Stimulated activated CD8-positive, alpha-beta memory T cell treated with anti-CD3 and anti-CD28 coated beads, Interleukin-7, amount 100 ng/mL, for 4 hours (primary cell): ENCODE data around the gene SLC39A9.
"Not testable (repeated sequence)": the region's sequence is repeated elsewhere in the genome, so short reads cannot be mapped to it uniquely, and the experiment has no call there.

ENCODE experiments used
- DNase-seq, 2 donors: peaks; one replicate each; pipeline ENCODE4 v3.0.0-alpha.2; 2020; ENCODE audit warnings: low read depth in 2 of 2

The SLC39A9 gene

DNA sequence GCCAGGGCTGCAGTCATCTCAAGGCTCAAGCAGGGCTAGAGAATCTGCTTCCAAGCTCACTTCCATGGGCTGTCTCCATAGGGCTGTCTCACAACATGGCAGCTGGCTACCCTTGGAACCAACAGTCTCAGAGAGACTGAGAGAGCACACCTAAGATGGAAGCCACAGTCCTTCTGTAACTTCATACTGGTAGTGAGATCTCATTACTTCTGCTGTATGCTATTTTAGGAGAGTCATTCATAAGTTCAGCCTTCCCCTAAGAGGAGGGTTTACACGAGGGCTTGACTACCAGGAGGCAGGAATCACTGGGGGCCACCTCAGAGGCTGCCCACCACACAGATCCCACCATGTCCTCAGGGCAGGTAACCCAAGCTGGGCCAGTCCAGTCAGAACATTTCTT lies 30.1 kb upstream of the SLC39A9 start:
- no peak for DNase-seq

- no peak for DNase-seq
Measured at GRCh38 chr14:69370061-69370460, 28.4 kb upstream of the SLC39A9 start.

DNA sequence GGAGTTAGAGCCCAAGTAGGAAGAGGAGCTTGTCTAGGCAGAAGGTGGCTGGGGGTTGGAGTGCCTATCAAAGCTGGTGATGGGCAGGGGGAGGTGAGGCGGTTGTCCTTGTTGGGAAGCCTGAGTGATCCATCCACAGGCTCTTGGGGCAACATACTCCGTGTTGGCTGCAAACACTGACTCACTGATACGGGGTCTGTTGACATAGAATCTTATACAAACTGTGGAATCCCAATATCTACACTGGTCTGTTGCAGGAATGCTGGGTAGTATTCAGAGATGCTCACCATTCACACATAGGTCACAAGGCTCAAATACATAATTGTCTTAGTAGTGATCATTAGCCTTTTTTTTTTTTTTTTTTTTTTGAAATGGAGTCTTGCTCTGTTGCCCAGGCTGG lies 26.3 kb upstream of the SLC39A9 start:
- no peak for DNase-seq

DNA sequence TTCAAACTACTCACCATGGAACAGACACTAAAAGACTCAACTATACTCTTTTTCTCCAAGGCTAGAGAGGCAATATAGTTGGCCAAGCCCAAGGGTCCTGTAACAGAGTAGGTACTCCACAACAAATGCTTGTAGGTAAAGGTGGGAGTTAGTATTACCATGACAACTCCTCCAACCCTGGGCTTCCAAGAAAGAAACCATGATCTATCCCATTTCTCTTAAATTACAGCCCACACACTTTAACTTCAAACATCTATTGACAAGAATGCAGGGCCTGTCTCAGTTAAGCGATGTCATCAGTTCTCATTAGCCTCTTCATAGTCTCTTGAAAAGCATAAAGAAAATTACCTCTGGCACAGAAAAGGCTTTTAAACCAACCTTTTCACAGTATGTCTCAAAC lies 25.4 kb upstream of the SLC39A9 start:
- no peak for DNase-seq

DNA sequence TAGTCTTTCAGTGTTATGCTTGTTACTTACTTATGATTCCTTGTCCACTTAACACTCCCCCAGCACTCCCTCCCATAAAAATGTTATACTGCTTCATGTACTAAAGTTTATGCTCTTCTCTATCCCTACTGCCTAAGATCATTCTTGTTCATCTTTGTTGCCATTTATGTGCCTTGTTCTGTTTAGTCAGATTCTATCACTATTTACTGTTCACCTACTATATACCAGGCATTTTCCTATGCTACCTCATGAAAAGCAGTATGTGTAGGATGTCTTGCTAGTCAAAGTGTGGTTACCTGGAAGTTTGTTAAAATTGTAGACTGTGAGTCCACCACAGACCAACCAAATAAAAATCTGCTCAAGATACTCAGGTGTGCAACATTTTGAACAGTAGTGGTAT lies 24.3 kb upstream of the SLC39A9 start:
- no peak for DNase-seq

DNA sequence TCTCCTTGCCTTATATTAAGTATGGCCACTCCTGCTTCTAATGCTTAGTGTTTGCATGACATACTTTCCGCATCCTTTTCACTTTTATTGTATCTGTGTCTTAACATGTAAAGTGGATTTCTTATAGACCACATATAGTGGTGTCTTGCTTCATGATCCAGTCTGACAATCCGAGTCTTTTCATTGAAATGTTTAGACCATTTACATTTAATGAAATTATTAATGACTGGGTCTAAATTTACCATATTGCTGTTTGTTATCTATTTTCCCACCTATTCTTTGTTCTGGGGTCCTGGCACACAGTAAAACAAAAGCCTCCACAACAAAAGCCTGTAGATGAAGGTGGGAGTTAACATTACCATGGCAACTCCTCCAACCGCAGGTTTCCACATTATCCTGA lies 23.3 kb upstream of the SLC39A9 start:
- DNase-seq, result no peak

GRCh38 chr14:69375722-69376121 lies 22.8 kb upstream of the SLC39A9 start:
- no peak for DNase-seq

- no peak for DNase-seq
Measured at GRCh38 chr14:69376439-69376838, 22.1 kb upstream of the SLC39A9 start.

GRCh38 chr14:69378274-69378673 lies 20.2 kb upstream of the SLC39A9 start:
- no peak for DNase-seq

GRCh38 chr14:69387311-69387710 lies 11.2 kb upstream of the SLC39A9 start:
- no peak for DNase-seq

DNA sequence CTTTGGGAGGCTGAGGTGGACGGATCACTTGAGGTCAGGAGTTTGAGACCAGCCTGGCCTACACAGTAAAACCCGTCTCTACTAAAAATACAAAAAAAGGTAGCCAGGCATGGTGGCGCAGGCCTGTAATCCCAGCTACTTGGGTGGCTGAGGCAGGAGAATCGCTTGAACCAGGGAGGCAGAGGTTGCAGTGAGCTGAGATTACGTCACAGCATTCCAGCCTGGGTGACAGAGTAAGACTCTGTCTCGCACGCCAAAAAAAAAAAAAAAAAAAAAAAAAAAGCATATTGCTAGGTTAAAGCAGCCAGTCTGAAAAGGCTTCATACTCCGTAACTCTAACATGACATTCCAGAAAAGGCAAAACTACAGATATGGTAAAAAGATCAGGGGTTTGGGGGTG lies 7.1 kb upstream of the SLC39A9 start:
- not testable (repeated sequence) for DNase-seq

- DNase-seq, result no peak
Measured at GRCh38 chr14:69392481-69392880, 6.0 kb upstream of the SLC39A9 start.

DNA sequence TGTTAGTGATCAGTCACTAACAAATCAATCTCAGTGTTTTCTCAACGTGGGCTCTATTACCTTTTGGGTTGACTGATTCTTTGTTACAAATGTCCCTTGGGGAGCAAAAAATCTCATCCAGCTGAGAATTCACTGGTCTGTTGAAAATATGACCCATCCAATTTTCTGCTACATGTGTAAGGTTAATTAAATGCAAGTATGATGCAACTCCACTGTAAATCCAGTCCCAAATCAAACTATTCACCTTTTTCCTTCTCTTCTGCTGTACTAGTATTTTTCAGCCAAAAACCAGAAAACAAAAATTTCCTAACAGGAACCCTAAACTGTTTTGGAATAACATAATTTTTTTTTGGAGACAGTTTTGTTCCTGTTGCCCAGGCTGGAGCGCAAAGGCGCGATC lies 2.6 kb upstream of the SLC39A9 start:
- DNase-seq, result no peak

DNA sequence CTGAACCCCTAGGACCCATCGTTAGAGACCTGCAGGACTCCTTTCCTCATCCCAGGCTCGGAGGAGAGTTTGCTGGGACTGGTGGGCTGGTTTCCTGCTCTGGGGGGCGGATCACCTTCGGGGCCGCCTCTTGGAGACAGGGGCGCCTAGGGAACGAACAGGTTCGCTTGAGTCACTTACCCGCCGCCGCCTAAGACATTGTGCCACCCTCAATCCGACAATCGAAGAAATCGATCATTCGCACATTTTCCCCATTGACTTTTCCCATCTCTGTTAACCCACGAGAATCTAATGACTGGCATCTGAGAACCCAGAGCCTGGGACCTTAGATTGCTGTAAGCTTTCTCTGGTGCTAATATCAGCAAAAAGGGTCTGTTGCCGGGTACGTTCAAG lies 322 bp downstream of the SLC39A9 start:
- peak in 1 of 2 donors; percentile 54 for DNase-seq

GRCh38 chr14:69399750-69400149 lies 1.3 kb downstream of the SLC39A9 start:
- no peak for DNase-seq

DNA sequence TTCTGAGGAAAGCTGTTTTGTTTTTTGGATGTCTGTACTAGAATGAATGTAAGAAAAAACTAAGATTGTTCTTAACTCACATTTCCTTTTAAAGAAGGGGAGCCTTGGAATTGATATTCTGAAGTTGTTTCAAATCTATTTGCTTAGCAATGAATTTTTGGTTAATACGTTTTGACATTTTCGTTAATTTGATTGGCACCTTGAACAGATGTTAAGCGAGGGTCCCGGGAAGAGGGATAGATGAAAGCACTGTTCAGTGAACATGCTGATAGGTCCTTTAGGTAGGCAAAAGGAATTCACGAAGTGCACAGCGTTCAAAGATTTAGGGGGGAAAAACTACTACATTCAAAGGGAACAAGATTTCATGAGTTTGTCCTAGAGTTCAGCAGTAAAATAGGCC lies 1.7 kb downstream of the SLC39A9 start:
- no peak for DNase-seq

- DNase-seq, result no peak
Measured at GRCh38 chr14:69401841-69402240, 3.3 kb downstream of the SLC39A9 start.

DNA sequence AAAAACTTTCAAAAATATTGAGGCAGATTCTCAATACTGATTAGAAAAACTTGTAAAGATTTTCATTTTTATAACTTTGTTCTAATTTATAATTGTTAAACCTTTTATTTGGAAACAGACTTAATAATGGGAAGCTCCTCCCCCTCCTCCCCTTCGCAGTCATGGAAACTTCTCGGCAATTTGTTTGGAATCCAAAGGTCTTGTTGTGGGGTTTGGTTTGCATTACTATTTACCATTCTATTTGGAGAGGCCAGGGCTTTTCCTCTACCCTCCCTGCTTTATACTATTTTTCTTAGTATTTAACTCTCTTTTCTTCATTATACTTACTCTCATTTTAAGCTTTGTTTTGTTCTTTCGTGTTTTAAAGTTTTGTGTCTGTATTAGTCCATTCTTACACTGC lies 6.0 kb downstream of the SLC39A9 start:
- DNase-seq, result no peak

DNA sequence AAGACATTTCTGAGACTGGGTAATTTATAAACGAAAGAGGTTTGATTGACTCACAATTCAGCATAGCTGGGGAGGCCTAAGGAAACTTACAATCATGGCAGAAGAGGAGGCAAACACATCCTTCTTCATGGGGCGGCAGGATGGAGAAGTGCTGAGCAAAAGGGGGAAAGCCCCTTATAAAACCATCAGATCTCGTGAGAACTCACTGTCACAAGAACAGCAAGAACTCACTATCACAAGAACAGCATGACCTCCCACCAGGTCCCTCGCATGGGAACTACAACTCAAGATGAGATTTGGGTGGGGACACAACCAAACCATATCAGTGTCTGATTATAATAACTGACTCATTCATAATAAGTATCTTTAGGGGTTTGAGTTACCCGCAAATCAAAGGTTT lies 6.4 kb downstream of the SLC39A9 start:
- DNase-seq, result no peak

DNA sequence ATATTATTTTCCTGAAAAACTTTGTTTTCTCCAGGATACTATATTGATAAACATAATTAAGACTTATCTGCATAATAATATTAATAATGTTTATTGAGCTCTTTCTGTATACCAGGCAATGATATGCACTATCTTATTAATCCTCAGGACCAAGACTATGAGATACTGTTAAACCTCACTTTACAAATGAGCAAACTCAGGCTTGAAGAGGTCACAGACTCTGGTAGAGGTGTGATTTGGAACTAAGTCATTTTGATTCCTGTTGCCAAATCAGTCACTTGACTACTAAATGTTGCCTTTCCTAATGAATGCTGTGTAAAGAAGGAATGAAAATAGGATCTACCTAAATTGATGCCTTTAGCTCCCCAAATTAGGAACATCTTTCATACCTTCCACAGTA lies 7.3 kb downstream of the SLC39A9 start:
- DNase-seq, result no peak

DNA sequence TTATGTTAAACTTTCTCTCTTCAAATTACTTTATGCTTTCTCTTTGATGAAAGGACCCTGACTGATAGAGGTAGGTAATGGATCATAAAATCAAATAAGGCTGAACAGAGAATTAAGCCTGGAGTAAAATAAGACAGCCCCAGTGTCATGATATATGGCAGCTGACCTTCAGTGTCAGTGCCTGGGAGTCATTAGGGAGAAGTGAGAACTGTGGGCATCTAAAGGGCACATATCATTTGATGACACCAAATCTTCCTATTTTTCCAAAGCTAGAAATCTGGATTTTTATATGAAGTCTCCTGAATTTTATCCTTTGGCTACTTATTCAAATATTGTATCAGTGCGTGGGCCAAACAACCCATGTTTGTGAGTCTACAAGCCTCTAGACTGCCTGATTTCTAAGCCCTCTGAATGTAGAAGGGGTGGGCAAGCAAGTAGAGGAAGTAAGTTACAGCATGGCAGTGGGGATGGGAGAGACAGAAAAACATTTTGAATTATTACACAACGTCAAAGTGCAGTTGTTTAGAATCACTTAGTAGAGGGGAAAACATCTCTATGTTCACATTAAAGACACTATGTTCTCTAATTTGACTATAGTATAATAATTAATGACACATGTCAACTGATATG lies 10.0 kb downstream of the SLC39A9 start:
- DNase-seq, result no peak

GRCh38 chr14:69413483-69413882 lies 15.0 kb downstream of the SLC39A9 start:
- DNase-seq, result no peak

DNA sequence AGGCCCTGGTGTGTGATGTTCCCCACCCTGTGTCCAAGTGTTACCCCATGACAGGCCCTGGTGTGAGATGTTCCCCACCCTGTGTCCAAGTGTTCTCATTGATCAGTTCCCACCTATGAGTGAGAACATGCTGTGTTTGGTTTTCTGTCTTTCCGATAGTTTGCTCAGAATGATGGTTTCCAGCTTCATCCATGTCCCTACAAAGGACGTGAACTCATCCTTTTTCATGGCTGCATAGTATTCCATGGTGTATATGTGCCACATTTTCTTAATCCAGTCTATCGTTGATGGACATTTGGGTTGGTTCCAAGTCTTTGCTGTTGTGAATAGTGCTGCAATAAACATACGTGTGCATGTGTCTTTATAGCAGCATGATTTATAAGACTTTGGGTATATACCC lies 17.6 kb downstream of the SLC39A9 start:
- not testable (repeated sequence) for DNase-seq

- no peak for DNase-seq
Measured at GRCh38 chr14:69423279-69423678, 24.8 kb downstream of the SLC39A9 start.
